ENCODE measurements around the gene G6PD.

The G6PD gene

GRCh38 chrX:154547245-154548027 is 790 bp upstream of the G6PD start, which contains the start of gene IKBKG:
Gene IKBKG (plus strand): TSS chrX:154547620. CDS start chrX:154552003, 4,383 bp downstream.
- H3K27me3 ChIP-seq (replicated peaks) = no peaks in the 10 kb centered on the region
- TF ChIP-seq CTCF (IDR thresholded peaks at IDR 0.05; ENCODE audit: low read depth, low read length, missing control alignments) = no peak
- peak within 1 kb of the TSS; percentile 83 for H3K27ac ChIP-seq
- peak; percentile 83 for DNase-seq
- peak within 1 kb of the TSS; percentile 78 for H3K4me3 ChIP-seq (ENCODE audit: low read depth, low read length)
- in situ Hi-C loops (cut with HindIII; ENCODE audit: low pct_ligation_motif_present, low sequenced_read_pairs) = no loop called here
- no peaks in the 10 kb centered on the region for H3K36me3 ChIP-seq (replicated peaks)

- TF ChIP-seq CTCF (IDR thresholded peaks at IDR 0.05; ENCODE audit: low read depth, low read length, missing control alignments) = no peak
- Histone ChIP-seq H3K27me3 (replicated peaks) (no peaks in the 10 kb centered on the region), H3K4me3 (ENCODE audit: low read depth, low read length) (peak overlapping the region; percentile 78), H3K27ac (no peak overlapping the region), H3K36me3 (replicated peaks) (no peaks in the 10 kb centered on the region)
- in situ Hi-C loops (cut with HindIII; ENCODE audit: low pct_ligation_motif_present, low sequenced_read_pairs) = no loop called here
- DNase-seq = no peak
Observed at GRCh38 chrX:154545673-154546274, 872 bp downstream of the G6PD start.

- Histone ChIP-seq H3K27ac (peak overlapping the region; percentile 77), H3K36me3 (replicated peaks) (no peaks in the 10 kb centered on the region), H3K27me3 (replicated peaks) (no peaks in the 10 kb centered on the region), H3K4me3 (ENCODE audit: low read depth, low read length) (no peak overlapping the region)
- in situ Hi-C loops (cut with HindIII; ENCODE audit: low pct_ligation_motif_present, low sequenced_read_pairs) = no loop called here
- TF ChIP-seq CTCF (IDR thresholded peaks at IDR 0.05; ENCODE audit: low read depth, low read length, missing control alignments) = no peak
- no peak for DNase-seq
Observed at GRCh38 chrX:154542723-154543424, 3.8 kb downstream of the G6PD start.

DNA sequence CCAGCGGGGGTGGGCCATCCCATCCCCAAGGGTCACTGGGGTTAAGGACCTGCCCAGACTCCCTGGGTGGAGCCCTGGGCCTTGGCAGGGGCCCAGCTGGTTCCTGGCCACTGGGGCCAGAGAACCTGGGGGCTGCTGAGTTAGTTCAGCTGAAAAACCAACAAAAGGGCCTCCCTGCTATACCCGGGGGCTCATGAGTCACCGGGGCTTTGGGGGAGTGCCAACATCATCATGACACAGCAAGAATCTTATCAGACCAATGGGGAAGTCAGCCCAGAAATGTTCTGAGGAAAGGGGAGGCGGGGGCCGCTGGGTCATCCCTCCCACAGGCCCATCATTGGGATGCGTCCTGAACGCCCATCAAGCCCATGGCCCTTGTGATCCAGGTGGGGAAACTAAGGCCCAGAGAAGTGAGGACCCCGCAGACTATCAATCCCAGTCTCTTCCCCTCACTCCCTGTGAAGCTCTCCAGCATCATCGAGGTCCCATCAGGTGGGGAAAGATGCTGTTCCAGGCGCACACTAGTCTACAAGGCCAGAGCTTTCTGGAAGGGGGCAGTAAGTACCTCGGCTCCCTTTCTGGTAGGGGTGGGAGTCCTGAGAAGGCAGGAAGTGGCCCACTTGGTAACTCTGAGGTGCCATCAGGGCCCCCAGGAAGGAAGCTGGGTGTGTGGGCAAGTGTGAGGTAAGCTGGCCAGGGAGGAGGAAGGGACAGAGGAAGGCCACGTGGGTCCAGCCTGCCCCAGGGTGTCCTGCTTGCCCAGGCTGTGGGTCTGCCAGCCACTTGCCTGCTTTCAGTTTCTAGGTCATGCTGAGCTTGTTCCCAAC is 4.5 kb downstream of the G6PD start:
- H3K27ac ChIP-seq = peak overlapping the region; percentile 77
- in situ Hi-C loops (cut with HindIII; ENCODE audit: low pct_ligation_motif_present, low sequenced_read_pairs) = no loop called here
- TF ChIP-seq CTCF (IDR thresholded peaks at IDR 0.05; ENCODE audit: low read depth, low read length, missing control alignments) = no peak
- peak; percentile 91 for DNase-seq
- no peak overlapping the region for H3K4me3 ChIP-seq (ENCODE audit: low read depth, low read length)
- H3K36me3 ChIP-seq (replicated peaks) = no peaks in the 10 kb centered on the region
- H3K27me3 ChIP-seq (replicated peaks) = no peaks in the 10 kb centered on the region

- no peaks in the 10 kb centered on the region for H3K36me3 ChIP-seq (replicated peaks)
- H3K27ac ChIP-seq = peak overlapping the region; percentile 77
- no peak overlapping the region for H3K4me3 ChIP-seq (ENCODE audit: low read depth, low read length)
Observed at GRCh38 chrX:154541589-154541895, 5.1 kb downstream of the G6PD start.

More at GRCh38 chrX:154541589-154541895, 5.1 kb downstream of the G6PD start:
- no peak for DNase-seq
- in situ Hi-C loops (cut with HindIII; ENCODE audit: low pct_ligation_motif_present, low sequenced_read_pairs) = no loop called here
- no peak for TF ChIP-seq CTCF (IDR thresholded peaks at IDR 0.05; ENCODE audit: low read depth, low read length, missing control alignments)
- H3K27me3 ChIP-seq (replicated peaks) = no peaks in the 10 kb centered on the region

Data from brain microvascular endothelial cell (primary cell).